GM12873 (cell line): ENCODE results near the gene MITD1.

ENCODE experiments used
- CTCF ChIP-seq: IDR thresholded peaks from 2 replicates; pipeline ENCODE4 v1.5.1; 2012; ENCODE audit warnings: low read depth, mild to moderate bottlenecking, moderate library complexity, low read length, control low read depth; ENCODE audit not compliant: insufficient read depth; ENCODE audit errors: missing control alignments

Gene MITD1

GRCh38 chr2:99153921-99154604 is 26.8 kb downstream of the MITD1 start:
- no peak for TF ChIP-seq CTCF

GRCh38 chr2:99152199-99152895 is 28.5 kb downstream of the MITD1 start:
- no peak for TF ChIP-seq CTCF

GRCh38 chr2:99150706-99151105 is 30.2 kb downstream of the MITD1 start:
- TF ChIP-seq CTCF = no peak

DNA sequence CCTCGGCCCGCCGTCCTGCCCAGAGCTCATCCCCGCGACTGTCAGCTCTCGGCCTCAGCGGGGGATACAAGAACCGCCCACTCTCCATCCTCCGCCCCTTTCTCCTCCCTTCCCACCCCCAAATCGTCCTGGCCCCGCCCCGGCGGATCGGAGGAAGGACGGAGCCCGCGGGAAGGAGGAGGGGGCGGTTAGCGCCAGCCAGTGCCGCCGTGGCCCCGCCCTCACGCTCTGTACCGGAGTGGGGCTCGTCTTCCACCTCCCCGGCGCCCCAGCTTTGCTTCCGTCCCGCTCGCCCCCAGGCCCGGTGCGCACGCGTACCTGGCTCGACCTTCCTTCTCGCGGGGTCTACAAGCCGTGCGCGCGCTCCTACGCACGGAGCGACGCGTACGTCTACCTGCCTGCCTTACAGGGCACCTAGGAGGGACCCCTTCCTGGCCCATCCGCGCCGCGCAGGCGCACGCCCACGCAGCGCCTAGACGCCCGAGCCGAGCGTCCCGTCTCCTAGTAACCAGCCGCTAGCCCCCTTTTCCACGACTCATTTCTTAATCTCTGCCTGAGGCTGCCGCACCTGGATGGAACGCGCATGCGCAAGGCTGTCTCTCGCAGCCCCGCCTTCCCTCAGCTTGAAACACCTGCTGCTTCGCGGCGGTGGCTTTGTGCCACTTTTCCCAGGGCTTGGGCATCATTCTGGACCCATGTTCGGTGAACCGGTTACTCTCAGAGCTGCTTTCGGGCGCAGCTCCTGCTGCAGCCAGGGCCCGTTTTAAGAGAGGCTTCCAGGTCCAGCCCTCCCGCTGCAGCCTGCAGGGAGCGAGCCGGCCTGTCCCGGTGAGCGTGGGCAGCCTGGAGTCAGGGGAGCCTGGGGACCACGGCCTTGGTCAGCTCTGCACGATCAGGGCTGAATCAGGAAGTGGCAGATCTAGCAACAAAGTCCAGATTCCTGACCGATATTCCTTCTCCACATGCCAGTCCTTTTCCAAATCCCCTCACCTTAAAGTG is 39.4 kb downstream of the MITD1 start, which contains the start of gene C2orf15:
C2orf15 (plus strand) TSS at position 598 of the 999 bp plus-strand sequence. CDS start 8,852 bp downstream, outside the sequence.
- TF ChIP-seq CTCF = no peak

DNA sequence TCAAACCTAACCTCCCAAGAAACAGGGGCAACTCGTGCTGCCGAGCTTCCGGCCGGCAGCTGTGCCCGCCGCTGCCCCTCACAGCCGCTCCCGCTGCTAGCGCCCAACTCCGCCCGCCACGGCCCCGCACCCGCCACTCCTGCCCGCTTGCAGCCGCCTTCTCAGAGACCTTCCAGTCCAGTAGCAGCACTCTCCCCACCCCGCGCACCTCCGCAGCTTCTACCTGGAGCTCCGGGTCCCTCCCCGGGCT is 40.1 kb downstream of the MITD1 start:
- no peak for TF ChIP-seq CTCF

- no peak for TF ChIP-seq CTCF
Measured at GRCh38 chr2:99140056-99140859, 40.6 kb downstream of the MITD1 start.

- no peak for TF ChIP-seq CTCF
Measured at GRCh38 chr2:99139003-99139402, 41.9 kb downstream of the MITD1 start.
